ENCODE results near the gene RAPSN. TPM values are rescaled to one million over a fixed set of nuclear protein-coding genes. Genes with fewer than 3 reads are reported as not detected.
A peak's percentile ranks its signal among the peaks of the same experiment; 100 is the strongest.

RAPSN gene
- total RNA-seq, 3 donors from 2014 or later: 0.64 TPM; not detected in 2

DNA sequence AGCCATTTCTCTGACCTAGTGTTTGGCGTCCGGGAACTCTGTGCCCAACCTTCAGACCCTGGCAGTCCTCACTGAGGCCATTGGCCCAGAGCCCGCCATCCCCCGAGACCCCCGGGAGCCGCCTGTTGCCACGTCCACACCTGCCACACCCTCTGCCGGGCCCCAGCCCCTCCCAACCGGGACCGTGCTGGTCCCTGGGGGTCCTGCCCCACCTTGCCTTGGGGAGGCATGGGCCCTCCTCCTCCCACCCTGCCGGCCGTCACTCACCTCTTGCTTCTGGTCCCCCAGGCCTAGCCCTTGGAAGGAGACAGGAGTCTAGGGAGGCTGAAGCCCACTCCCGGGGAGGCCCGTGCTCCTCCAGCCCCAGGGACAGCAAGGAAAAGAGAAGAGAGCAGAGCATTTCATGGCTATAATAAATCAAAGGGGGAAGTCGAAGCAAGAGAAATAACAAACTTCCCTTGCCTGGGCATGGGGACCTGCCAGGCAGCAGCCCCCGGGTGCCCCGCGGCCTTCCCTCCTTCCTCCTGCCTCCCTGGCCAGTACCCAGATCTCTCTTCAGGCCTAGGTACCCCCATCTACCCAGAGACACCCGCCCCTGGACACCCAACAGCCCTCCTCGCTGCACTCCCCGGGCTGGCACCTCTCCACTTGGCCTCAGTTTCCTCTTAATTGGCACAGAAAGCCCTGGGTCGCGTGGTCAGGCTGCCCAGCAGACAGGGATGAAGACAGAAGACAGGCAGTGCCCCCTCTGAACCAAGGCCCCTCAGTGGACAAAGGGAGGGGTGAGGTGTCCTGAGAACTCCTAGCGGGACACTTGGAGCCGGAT is 53.5 kb downstream of the RAPSN start:
- Histone ChIP-seq H3K4me1 (peaks cover 0 to 3% of the 10 kb centered on the region in 2 donors), H3K36me3 (no peaks in the 10 kb centered on the region), H3K27me3 (no peaks in the 10 kb centered on the region), H3K9me3 (no peaks in the 10 kb centered on the region), H3K4me3 (peak overlapping the region in 2 of 3 donors; percentile 8 to 19), H3K27ac (peak overlapping the region; percentile 73 to 88)
- TF ChIP-seq POLR2A (IDR thresholded peaks at IDR 0.05) (no peak), POLR2AphosphoS5 (IDR thresholded peaks at IDR 0.05) (no peak)
- TF ChIP-seq, protein P1, sequence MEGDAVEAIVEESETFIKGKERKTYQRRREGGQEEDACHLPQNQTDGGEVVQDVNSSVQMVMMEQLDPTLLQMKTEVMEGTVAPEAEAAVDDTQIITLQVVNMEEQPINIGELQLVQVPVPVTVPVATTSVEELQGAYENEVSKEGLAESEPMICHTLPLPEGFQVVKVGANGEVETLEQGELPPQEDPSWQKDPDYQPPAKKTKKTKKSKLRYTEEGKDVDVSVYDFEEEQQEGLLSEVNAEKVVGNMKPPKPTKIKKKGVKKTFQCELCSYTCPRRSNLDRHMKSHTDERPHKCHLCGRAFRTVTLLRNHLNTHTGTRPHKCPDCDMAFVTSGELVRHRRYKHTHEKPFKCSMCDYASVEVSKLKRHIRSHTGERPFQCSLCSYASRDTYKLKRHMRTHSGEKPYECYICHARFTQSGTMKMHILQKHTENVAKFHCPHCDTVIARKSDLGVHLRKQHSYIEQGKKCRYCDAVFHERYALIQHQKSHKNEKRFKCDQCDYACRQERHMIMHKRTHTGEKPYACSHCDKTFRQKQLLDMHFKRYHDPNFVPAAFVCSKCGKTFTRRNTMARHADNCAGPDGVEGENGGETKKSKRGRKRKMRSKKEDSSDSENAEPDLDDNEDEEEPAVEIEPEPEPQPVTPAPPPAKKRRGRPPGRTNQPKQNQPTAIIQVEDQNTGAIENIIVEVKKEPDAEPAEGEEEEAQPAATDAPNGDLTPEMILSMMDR (IDR thresholded peaks at IDR 0.05): no peak
- DNase-seq (ENCODE audit: low spot score in 2 of 2): peak in 1 of 2 donors; percentile 45
- intact Hi-C loops (cut with DNase I; ENCODE audit: low total_unique reads): no loop called here

DNA sequence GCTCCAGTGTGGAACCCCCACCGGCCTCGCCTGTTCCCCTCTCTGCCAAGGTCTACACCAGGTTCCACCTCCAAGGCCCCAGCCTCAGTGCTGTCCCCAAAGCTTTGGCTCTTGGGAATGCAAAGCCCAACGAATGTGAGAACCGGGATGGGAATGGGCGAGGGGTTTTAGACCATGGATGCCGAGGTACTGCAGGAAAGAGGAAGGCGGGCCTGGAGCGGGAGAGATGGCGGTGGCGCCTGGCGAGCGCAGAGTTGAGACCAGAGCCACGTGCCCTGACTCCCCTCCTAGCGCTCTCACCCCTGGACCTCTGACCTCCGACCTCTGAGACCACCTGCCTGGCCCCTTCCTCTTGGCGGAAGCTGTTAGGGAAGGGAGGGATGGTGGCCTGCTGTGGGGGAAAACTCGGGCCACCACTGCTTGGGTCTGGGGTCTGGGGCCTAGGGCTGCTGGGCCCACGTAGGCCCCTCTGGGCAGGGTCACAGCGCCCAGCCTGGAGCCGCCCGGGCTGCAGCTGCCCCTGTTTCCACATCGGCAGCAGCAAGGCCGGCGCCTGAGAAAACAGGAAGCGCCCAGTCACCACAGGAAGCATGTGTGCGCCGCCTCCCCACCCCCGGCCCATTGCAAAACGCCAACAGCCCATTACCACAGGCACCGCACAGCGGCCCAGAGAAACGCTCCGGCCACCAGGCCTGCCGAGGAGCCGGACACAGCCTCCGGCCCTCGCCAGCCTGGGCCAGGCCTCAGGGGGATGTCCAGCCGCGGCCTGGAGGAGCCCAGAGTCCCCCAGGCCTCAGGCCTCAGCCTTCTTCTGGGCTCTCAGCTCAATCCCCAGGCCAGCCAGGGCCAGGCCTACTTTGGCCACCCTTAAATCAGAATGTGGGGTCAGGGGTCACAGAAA is 54.4 kb downstream of the RAPSN start:
- intact Hi-C loops (cut with DNase I; ENCODE audit: low total_unique reads): no loop called here
- Histone ChIP-seq H3K4me3 (peak overlapping the region in 2 of 3 donors; percentile 8 to 19), H3K4me1 (no peaks in the 10 kb centered on the region), H3K27ac (peak overlapping the region; percentile 73 to 88), H3K36me3 (no peaks in the 10 kb centered on the region), H3K9me3 (no peaks in the 10 kb centered on the region), H3K27me3 (no peaks in the 10 kb centered on the region)
- TF ChIP-seq POLR2A (IDR thresholded peaks at IDR 0.05): no peak
- TF ChIP-seq POLR2AphosphoS5 (IDR thresholded peaks at IDR 0.05): no peak
- TF ChIP-seq, protein P1 (IDR thresholded peaks at IDR 0.05): no peak
- peak in 1 of 2 donors; percentile 49 for DNase-seq (ENCODE audit: low spot score in 2 of 2)

DNA sequence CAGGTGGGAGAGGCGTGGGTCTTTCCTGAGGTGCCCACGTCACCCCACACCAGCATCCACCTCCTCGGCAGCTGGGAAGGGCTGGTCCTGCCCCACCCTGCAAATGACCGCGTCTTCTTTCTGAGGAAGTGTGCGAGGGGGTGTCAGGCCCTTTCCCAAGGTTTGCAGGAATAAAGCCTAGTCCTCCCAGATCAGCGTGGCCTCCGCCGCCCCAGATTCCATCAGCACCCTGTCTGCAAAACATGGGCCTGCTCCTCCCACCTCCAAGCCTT is 55.0 kb downstream of the RAPSN start:
- DNase-seq (ENCODE audit: low spot score in 2 of 2): no peak
- Histone ChIP-seq H3K27me3 (no peaks in the 10 kb centered on the region), H3K9me3 (no peaks in the 10 kb centered on the region), H3K36me3 (no peaks in the 10 kb centered on the region), H3K27ac (peak overlapping the region; percentile 73 to 88), H3K4me3 (no peak overlapping the region), H3K4me1 (no peaks in the 10 kb centered on the region)
- intact Hi-C loops (cut with DNase I; ENCODE audit: low total_unique reads): no loop called here
- TF ChIP-seq POLR2AphosphoS5 (IDR thresholded peaks at IDR 0.05) (no peak), POLR2A (IDR thresholded peaks at IDR 0.05) (no peak)
- TF ChIP-seq, protein P1 (IDR thresholded peaks at IDR 0.05): no peak

DNA sequence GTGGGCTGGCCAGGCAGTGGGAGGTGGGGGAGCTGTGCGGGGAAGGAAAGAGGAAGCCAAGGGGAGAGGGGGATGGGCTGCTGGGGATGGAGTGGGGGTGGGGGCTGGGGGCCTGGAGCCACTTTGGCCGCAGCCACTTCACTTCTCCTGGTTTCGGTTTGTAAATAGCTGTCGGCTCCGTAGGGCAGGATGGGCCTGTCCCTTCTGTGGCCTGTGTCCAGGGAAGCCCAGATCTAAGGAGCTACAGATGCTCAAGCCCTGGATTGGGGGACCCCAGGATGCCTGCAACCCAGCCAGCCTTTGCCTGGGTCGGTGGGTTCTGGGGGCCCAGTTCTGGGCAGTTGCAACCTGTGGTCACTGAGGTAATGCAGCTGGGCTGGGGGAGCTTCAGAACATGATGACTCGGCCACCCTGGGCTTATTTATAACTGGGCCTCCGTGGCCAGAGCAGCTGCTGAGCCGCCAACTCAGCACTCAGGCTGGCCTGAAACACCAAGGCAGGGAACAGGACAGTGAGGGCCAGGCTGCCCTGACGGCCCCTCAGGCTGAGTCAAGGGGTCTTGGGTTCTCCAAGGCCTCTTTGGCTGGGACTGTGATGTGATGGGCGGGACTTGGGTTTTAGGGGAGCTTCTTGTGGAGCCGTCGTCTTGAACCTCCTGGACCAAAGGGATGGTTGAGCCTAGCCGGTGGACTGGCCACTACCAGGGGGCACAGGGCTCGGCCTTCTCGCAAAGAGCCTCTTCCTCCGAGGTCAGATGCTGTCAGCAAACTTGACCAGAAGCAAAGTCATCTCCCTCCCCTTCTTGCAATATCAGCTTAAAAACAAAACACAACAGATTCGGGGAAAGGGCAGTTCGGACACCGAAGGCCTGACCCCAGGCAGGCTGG is 55.5 kb downstream of the RAPSN start:
- Histone ChIP-seq H3K9me3 (no peaks in the 10 kb centered on the region), H3K27ac (peak overlapping the region; percentile 40 to 88), H3K27me3 (no peaks in the 10 kb centered on the region), H3K4me3 (no peak overlapping the region), H3K36me3 (no peaks in the 10 kb centered on the region), H3K4me1 (no peaks in the 10 kb centered on the region)
- no peak for TF ChIP-seq POLR2A (IDR thresholded peaks at IDR 0.05)
- TF ChIP-seq POLR2AphosphoS5 (IDR thresholded peaks at IDR 0.05): no peak
- TF ChIP-seq, protein P1 (IDR thresholded peaks at IDR 0.05): no peak
- intact Hi-C loops (cut with DNase I; ENCODE audit: low total_unique reads): no loop called here
- no peak for DNase-seq (ENCODE audit: low spot score in 2 of 2)
